ENCODE measurements around the gene LMBR1L. TPM values are rescaled to one million over a fixed set of nuclear protein-coding genes. Genes with fewer than 3 reads are reported as not detected.
A peak's percentile ranks its signal among the peaks of the same experiment; 100 is the strongest.

LMBR1L gene
- total RNA-seq, 1 donor from 2014 or later, result 86.1 TPM

DNA sequence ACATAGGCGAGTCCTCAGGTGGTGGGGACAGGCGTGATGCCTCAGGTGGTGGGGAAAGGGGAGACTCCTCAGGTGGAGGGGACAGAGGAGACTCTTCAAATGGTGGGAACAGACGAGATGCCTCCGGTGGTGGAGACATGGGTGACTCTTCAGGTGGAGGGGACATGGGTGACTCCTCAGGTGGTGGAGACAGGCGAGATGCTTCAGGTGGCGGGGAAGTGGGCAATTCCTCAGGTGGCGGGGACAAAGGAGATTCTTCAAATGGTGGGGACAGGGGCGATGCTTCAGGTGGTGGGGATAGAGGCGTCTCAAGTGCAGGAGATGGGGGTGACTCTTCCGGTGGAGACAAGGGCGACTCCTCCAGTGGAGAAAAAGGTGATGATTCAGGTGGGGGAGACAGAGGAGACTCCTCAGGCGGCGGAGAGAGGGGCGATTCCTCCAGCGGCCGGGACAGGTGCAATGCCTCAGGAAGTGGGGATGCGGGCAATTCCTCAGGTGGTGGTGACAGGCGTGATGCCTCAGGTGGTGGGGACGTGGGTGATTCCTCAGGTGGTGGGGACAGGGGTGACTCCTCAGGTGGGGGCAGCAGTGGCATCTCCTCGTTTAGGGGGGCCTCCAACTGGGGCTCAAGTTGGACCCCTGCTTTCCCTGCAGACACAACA is 58.7 kb downstream of the LMBR1L start:
- TF ChIP-seq CTCF (IDR thresholded peaks at IDR 0.05), result no peak
- Mint-ChIP-seq H3K27me3 (ENCODE audit: unreplicated experiment) (no peaks in the 10 kb centered on the region), H3K4me3 (ENCODE audit: unreplicated experiment) (no peak overlapping the region), H3K4me1 (ENCODE audit: unreplicated experiment) (peaks cover 44% of the 10 kb centered on the region), H3K27ac (ENCODE audit: unreplicated experiment) (no peak overlapping the region), H3K9me3 (ENCODE audit: unreplicated experiment) (no peaks in the 10 kb centered on the region), H3K36me3 (ENCODE audit: unreplicated experiment) (peaks cover 54% of the 10 kb centered on the region)
- DNase-seq (ENCODE audit: extremely low spot score, unreplicated experiment), result no peak

- H3K4me1 Mint-ChIP-seq (ENCODE audit: unreplicated experiment), result peaks cover 38% of the 10 kb centered on the region
- no peak for DNase-seq (ENCODE audit: extremely low spot score, unreplicated experiment)
- H3K27ac Mint-ChIP-seq (ENCODE audit: unreplicated experiment), result no peak overlapping the region
- no peaks in the 10 kb centered on the region for H3K27me3 Mint-ChIP-seq (ENCODE audit: unreplicated experiment)
- H3K4me3 Mint-ChIP-seq (ENCODE audit: unreplicated experiment), result no peak overlapping the region
- H3K36me3 Mint-ChIP-seq (ENCODE audit: unreplicated experiment), result peaks cover 55% of the 10 kb centered on the region
- H3K9me3 Mint-ChIP-seq (ENCODE audit: unreplicated experiment), result no peaks in the 10 kb centered on the region
- no peak for TF ChIP-seq CTCF (IDR thresholded peaks at IDR 0.05)
Observed at GRCh38 chr12:49051373-49051764, 59.3 kb downstream of the LMBR1L start.

DNA sequence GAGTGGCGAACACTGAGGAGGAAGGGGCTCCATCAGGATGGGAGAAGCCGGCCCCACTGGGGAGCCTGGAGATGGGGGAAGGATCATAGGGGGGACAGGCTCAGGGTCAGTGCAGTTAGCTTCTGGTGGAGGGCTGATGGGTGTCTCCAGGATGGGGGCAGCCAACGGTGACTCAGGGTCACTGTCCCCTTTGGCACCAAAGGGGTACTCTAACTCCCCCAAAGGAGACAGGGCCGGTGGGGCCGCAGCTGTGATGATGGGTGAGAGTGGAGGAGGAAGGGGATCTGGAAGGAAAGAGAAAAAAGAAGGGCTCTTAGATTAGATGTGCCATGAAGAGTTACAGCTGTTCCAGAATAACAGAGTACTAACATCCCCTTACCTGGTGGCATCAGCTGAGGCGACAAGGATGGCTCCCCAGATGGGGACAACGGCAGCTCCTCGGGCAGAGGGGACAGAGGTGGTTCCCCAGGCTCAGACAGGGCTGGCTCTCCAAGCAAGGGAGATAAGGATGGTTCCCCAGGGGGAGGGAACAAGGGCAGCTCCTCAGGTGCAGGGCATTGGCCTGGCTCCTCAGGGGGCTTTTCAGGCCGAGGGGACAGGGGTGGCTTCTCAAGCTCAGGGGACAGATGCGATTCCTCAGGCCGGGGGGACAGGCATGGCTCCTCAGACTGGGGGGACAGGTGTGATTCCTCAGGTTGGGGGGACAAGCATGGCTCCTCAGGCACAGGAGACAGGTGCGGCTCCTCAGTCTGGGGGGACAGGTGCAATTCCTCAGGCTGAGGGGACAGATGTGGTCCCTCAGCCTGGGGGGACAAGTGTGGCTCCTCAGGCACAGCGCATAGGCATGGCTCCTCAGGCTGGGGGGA is 59.9 kb downstream of the LMBR1L start:
- Mint-ChIP-seq H3K36me3 (ENCODE audit: unreplicated experiment) (peaks cover 55% of the 10 kb centered on the region), H3K4me3 (ENCODE audit: unreplicated experiment) (no peak overlapping the region), H3K9me3 (ENCODE audit: unreplicated experiment) (no peaks in the 10 kb centered on the region), H3K27ac (ENCODE audit: unreplicated experiment) (no peak overlapping the region), H3K4me1 (ENCODE audit: unreplicated experiment) (peaks cover 32% of the 10 kb centered on the region), H3K27me3 (ENCODE audit: unreplicated experiment) (no peaks in the 10 kb centered on the region)
- TF ChIP-seq CTCF (IDR thresholded peaks at IDR 0.05), result no peak
- DNase-seq (ENCODE audit: extremely low spot score, unreplicated experiment), result no peak

DNA sequence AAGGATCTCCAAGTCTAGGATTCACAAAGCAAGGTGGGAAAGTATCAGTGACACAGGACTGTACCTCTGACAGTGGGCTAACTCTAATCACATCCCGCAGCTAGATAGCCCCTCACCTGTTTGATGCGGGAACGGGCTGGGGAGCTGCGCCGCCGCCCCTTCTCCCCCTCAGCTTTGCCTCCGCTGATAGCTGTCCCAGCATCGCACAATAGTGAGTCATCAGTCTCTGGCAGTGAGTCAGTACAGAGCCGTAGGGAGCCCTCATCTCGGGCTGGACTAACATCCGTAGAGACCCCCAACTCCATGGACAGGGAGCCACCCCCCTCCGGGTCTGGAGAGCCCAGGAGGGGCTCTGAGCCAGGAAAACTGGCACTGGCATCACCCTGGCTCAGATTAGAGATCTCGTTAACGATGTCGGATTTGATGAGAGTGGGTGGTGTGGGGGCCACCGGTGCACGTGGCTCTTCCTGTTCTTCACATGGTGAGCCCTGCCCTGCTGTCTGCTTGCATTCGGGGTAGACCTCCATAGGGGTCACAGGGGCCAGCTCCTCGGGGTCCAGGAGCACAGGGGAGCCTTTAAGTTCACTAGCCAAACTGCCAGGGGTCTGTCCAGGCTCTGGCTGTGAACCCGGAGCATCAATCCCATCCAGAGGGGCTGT is 61.0 kb downstream of the LMBR1L start:
- H3K9me3 Mint-ChIP-seq (ENCODE audit: unreplicated experiment), result no peaks in the 10 kb centered on the region
- H3K27ac Mint-ChIP-seq (ENCODE audit: unreplicated experiment), result peak overlapping the region; percentile 59
- H3K4me1 Mint-ChIP-seq (ENCODE audit: unreplicated experiment), result peaks cover 23% of the 10 kb centered on the region
- no peak for DNase-seq (ENCODE audit: extremely low spot score, unreplicated experiment)
- no peaks in the 10 kb centered on the region for H3K27me3 Mint-ChIP-seq (ENCODE audit: unreplicated experiment)
- no peak for TF ChIP-seq CTCF (IDR thresholded peaks at IDR 0.05)
- H3K36me3 Mint-ChIP-seq (ENCODE audit: unreplicated experiment), result peaks cover 56% of the 10 kb centered on the region
- no peak overlapping the region for H3K4me3 Mint-ChIP-seq (ENCODE audit: unreplicated experiment)

- Mint-ChIP-seq H3K27me3 (ENCODE audit: unreplicated experiment) (no peaks in the 10 kb centered on the region), H3K4me1 (ENCODE audit: unreplicated experiment) (peaks cover 23% of the 10 kb centered on the region), H3K4me3 (ENCODE audit: unreplicated experiment) (no peak overlapping the region), H3K36me3 (ENCODE audit: unreplicated experiment) (peaks cover 57% of the 10 kb centered on the region), H3K9me3 (ENCODE audit: unreplicated experiment) (no peaks in the 10 kb centered on the region), H3K27ac (ENCODE audit: unreplicated experiment) (peak overlapping the region; percentile 59)
- no peak for TF ChIP-seq CTCF (IDR thresholded peaks at IDR 0.05)
- DNase-seq (ENCODE audit: extremely low spot score, unreplicated experiment), result no peak
Observed at GRCh38 chr12:49048953-49049352, 61.7 kb downstream of the LMBR1L start.

Data from osteocyte (in vitro differentiated cells).